Stomach (tissue), 9 donors: ENCODE results near the gene DUSP11. TPM values are rescaled to one million over a fixed set of nuclear protein-coding genes. Genes with fewer than 3 reads are reported as not detected.

ENCODE experiments used
- DNase-seq, 2 donors: peaks; one replicate each; pipeline versions ENCODE4 v3.0.0 to v3.0.0-alpha.2; 2013 to 2019
- H3K27ac ChIP-seq, 5 donors: fragments of 200-600 bp in 4 of 5; sonication (generic) in 4 of 5; one replicate each; pipeline ENCODE4 v1.5.1; 2013 to 2019; ENCODE audit warnings: mild to moderate bottlenecking in 1 of 5, moderate library complexity in 1 of 5
- H3K27me3 ChIP-seq, 3 donors: fragments of 200-600 bp; sonication (generic); one replicate each; pipeline ENCODE4 v1.5.1; 2017 to 2019; ENCODE audit warnings: mixed run types in 1 of 3
- H3K36me3 ChIP-seq, 4 donors: fragments of 200-600 bp; sonication (generic); 1 replicate in 3 of 4; 2 replicates in 1 of 4; pipeline ENCODE4 v1.5.1; 2016 to 2019
- H3K4me1 ChIP-seq, 4 donors: fragments of 200-600 bp; sonication (generic); one replicate each; pipeline ENCODE4 v1.5.1; 2016 to 2019
- H3K4me3 ChIP-seq, 4 donors: fragments of 200-600 bp; sonication (generic) in 3 of 4; one replicate each; pipeline ENCODE4 v1.5.1; 2016 to 2019; ENCODE audit warnings: mild to moderate bottlenecking in 1 of 4
- H3K9me3 ChIP-seq, 4 donors: fragments of 200-600 bp; sonication (generic); one replicate each; pipeline ENCODE4 v1.5.1; 2016 to 2019
- CTCF ChIP-seq, 7 experiments: fragments of 450-650 bp in 4 of 7; fragments of 200-600 bp in 3 of 7; sonication (generic) in 3 of 7; IDR thresholded peaks; one replicate each; pipeline ENCODE4 v1.5.1; 2016 to 2019; ENCODE audit warnings: antibody characterized with exemption in 7 of 7, control low read depth in 2 of 7, mild to moderate bottlenecking in 1 of 7
- EP300 ChIP-seq: sonication (generic); formaldehyde crosslinking; IDR thresholded peaks from one replicate; pipeline ENCODE4 v1.6.1; 2017; ENCODE audit warnings: antibody characterized with exemption
- POLR2A ChIP-seq, 4 donors: fragments of 450-650 bp; IDR thresholded peaks; one replicate each; pipeline ENCODE4 v1.6.1; 2016; ENCODE audit warnings: antibody characterized with exemption in 4 of 4, control low read depth in 2 of 4, mild to moderate bottlenecking in 1 of 4, moderate library complexity in 1 of 4
- POLR2AphosphoS5 ChIP-seq, 3 donors: sonication (generic); formaldehyde crosslinking; IDR thresholded peaks; one replicate each; pipeline ENCODE4 v1.6.1; 2016; ENCODE audit warnings: antibody characterized with exemption in 3 of 3
- WGBS, 5 donors: extraction: QIAGEN DNeasy Blood & Tissue Kit in 3 of 5; methylation state at CpG; one replicate each; pipeline versions ENCODE4 v1.1.5 to v1.1.7; 2013 to 2018; 5-methylcytosine and 5-hydroxymethylcytosine counted together
- intact Hi-C: fragments of 100-400 bp; cut with DNase I; formaldehyde crosslinking; loops from one replicate; pipeline ENCODE4 v1.15.1; 2023; ENCODE audit warnings: low total_unique reads
- polyA plus RNA-seq, 3 donors: library from polyadenylated mRNA; stranded (reverse); fragments of 200-250 nt; gene quantifications; one replicate each; pipeline ENCODE4 v1.2.3, GENCODE V29; 2013
- total RNA-seq, 5 donors: library from RNA; depleted of rRNA; stranded (reverse); fragments of >200 nt; gene quantifications; one replicate each; pipeline versions ENCODE4 v1.1.0 to v1.2.3, GENCODE V29; 2014 to 2016
- donor health status: healthy with polysubstance abuse.
- donor health status: Bipolar disorder and iron deficiency.
- donor health status: healthy.

Gene DUSP11
- total and polyA plus RNA-seq, 8 donors = 9.0 to 45.2 (median 16.9) TPM

- 90 to 94% (median 91%) methylated on average over 11 of the region's 11 CpGs for WGBS, 5 donors
- Histone ChIP-seq H3K4me3 (no peak overlapping the region), H3K36me3 (peaks cover 11 to 65% (median 55%) of the 10 kb centered on the region in 4 donors), H3K27me3 (no peaks in the 10 kb centered on the region), H3K4me1 (no peaks in the 10 kb centered on the region), H3K9me3 (no peaks in the 10 kb centered on the region), H3K27ac (no peak overlapping the region)
- intact Hi-C loops = no loop called here
- DNase-seq = no peak
- TF ChIP-seq CTCF (IDR thresholded peaks at IDR 0.05) (no peak), EP300 (no peak), POLR2AphosphoS5 (IDR thresholded peaks at IDR 0.05) (peak in 1 of 3 donors; percentile 13), POLR2A (IDR thresholded peaks at IDR 0.05) (no peak)
Observed at GRCh38 chr2:73746015-73746876, 33.7 kb downstream of the DUSP11 start.

- Histone ChIP-seq H3K9me3 (no peaks in the 10 kb centered on the region), H3K36me3 (peaks cover 0 to 29% (median 25%) of the 10 kb centered on the region in 4 donors), H3K27me3 (no peaks in the 10 kb centered on the region), H3K27ac (no peak overlapping the region), H3K4me1 (peaks cover 7 to 19% (median 17%) of the 10 kb centered on the region in 4 donors), H3K4me3 (no peak overlapping the region)
- no peak for DNase-seq
- 84 to 94% (median 92%) methylated on average over 2 of the region's 2 CpGs for WGBS, 5 donors
- TF ChIP-seq POLR2A (IDR thresholded peaks at IDR 0.05) = no peak
- no peak for TF ChIP-seq EP300
- TF ChIP-seq CTCF (IDR thresholded peaks at IDR 0.05) = no peak
- no peak for TF ChIP-seq POLR2AphosphoS5 (IDR thresholded peaks at IDR 0.05)
- intact Hi-C loops = no loop called here
Observed at GRCh38 chr2:73740767-73741166, 39.1 kb downstream of the DUSP11 start.

- no peak for DNase-seq
- H3K27me3 ChIP-seq = no peaks in the 10 kb centered on the region
- H3K4me1 ChIP-seq = peaks cover 7 to 28% (median 22%) of the 10 kb centered on the region in 4 donors
- H3K4me3 ChIP-seq = no peak overlapping the region
- no peaks in the 10 kb centered on the region for H3K9me3 ChIP-seq
- no peak overlapping the region for H3K27ac ChIP-seq
- no peak for TF ChIP-seq POLR2AphosphoS5 (IDR thresholded peaks at IDR 0.05)
- no peak for TF ChIP-seq CTCF (IDR thresholded peaks at IDR 0.05)
- no peak for TF ChIP-seq EP300
- TF ChIP-seq POLR2A (IDR thresholded peaks at IDR 0.05) = no peak
- WGBS, 5 donors = 89 to 97% (median 95%) methylated on average over 3 of the region's 3 CpGs
- peaks cover 0 to 21% (median 18%) of the 10 kb centered on the region in 4 donors for H3K36me3 ChIP-seq
- intact Hi-C loops = no loop called here
Observed at GRCh38 chr2:73739101-73739500, 40.8 kb downstream of the DUSP11 start.

GRCh38 chr2:73736855-73737779, 42.8 kb downstream of the DUSP11 start, which contains the start of gene TPRKB:
TPRKB (minus strand) TSS chr2:73737345; CDS start chr2:73734569, 2,776 bp downstream.
- Histone ChIP-seq H3K27me3 (no peaks in the 10 kb centered on the region), H3K4me1 (peaks cover 7 to 28% (median 22%) of the 10 kb centered on the region in 4 donors), H3K36me3 (peaks cover 8 to 34% (median 33%) of the 10 kb centered on the region in 4 donors), H3K27ac (peak within 1 kb of the TSS; percentile 69 to 86 (median 78)), H3K4me3 (peak within 1 kb of the TSS; percentile 57 to 96 (median 88)), H3K9me3 (no peaks in the 10 kb centered on the region)
- TF ChIP-seq POLR2AphosphoS5 (IDR thresholded peaks at IDR 0.05) = peak; percentile 73 to 97 (median 93)
- TF ChIP-seq CTCF (IDR thresholded peaks at IDR 0.05) = no peak
- DNase-seq = peak; percentile 96 to 99
- intact Hi-C loops = no loop called here
- 0 to 2% (median 1%) methylated on average over 39 to 49 of the region's 49 CpGs for WGBS, 5 donors
